Tibial nerve (tissue), 4 donors: ENCODE results near the gene SMARCC1. TPM values are rescaled to one million over a fixed set of nuclear protein-coding genes. Genes with fewer than 3 reads are reported as not detected.

ENCODE experiments used
- DNase-seq, 2 donors: peaks; one replicate each; pipeline ENCODE4 v3.0.0-alpha.2; 2019; ENCODE audit warnings: low spot score in 2 of 2
- H3K27ac ChIP-seq, 4 donors: fragments of 200-600 bp; sonication (generic) in 3 of 4; one replicate each; pipeline ENCODE4 v1.5.1; 2017 to 2019; ENCODE audit warnings: mild to moderate bottlenecking in 1 of 4
- H3K27me3 ChIP-seq, 2 donors: fragments of 200-600 bp; sonication (generic) in 1 of 2; one replicate each; pipeline versions ENCODE4 v1.5.1 to v1.6.0; 2017 to 2019
- H3K36me3 ChIP-seq, 3 donors: fragments of 200-600 bp; sonication (generic); one replicate each; pipeline ENCODE4 v1.5.1; 2018 to 2019
- H3K4me1 ChIP-seq, 4 donors: fragments of 200-600 bp; sonication (generic) in 3 of 4; one replicate each; pipeline ENCODE4 v1.5.1; 2017 to 2019
- H3K4me3 ChIP-seq, 4 donors: fragments of 200-600 bp; sonication (generic) in 3 of 4; one replicate each; pipeline ENCODE4 v1.5.1; 2017 to 2019; ENCODE audit warnings: mild to moderate bottlenecking in 1 of 4, moderate library complexity in 1 of 4
- H3K9me3 ChIP-seq, 4 donors: fragments of 200-600 bp; sonication (generic) in 3 of 4; one replicate each; pipeline ENCODE4 v1.5.1; 2017 to 2019
- EP300 ChIP-seq, 2 donors: sonication (generic); formaldehyde crosslinking; IDR thresholded peaks; one replicate each; pipeline ENCODE4 v1.6.1; 2017; ENCODE audit warnings: antibody characterized with exemption in 2 of 2, mild to moderate bottlenecking in 1 of 2
- POLR2A ChIP-seq, 2 donors: fragments of 450-650 bp; IDR thresholded peaks; one replicate each; pipeline ENCODE4 v1.6.1; 2017; ENCODE audit warnings: antibody characterized with exemption in 2 of 2, mild to moderate bottlenecking in 2 of 2, moderate library complexity in 2 of 2
- WGBS, 2 donors: methylation state at CpG; one replicate each; pipeline ENCODE4 v1.1.5; 2018; 5-methylcytosine and 5-hydroxymethylcytosine counted together
- total RNA-seq, 4 donors: library from RNA; depleted of rRNA; stranded (reverse); fragments of >200 nt; gene quantifications; one replicate each; pipeline ENCODE4 v1.1.0, GENCODE V29; 2016
- TF ChIP-seq, protein P1 (sequence below), 5 experiments: fragments of 200-600 bp in 3 of 5; fragments of 450-650 bp in 2 of 5; sonication (generic) in 3 of 5; IDR thresholded peaks; one replicate each; pipeline ENCODE4 v1.5.1; 2016 to 2019; ENCODE audit warnings: antibody characterized with exemption in 5 of 5, mild to moderate bottlenecking in 3 of 5, moderate library complexity in 2 of 5

The SMARCC1 gene
- total RNA-seq, 4 donors from 2014 or later = 27.8 to 37.4 (median 36.1) TPM

GRCh38 chr3:47715928-47716327 is 65.8 kb downstream of the SMARCC1 start:
- 92 to 93% methylated on average over 4 of the region's 4 CpGs for WGBS, 2 donors
- no peaks in the 10 kb centered on the region for H3K27me3 ChIP-seq
- no peak overlapping the region for H3K4me3 ChIP-seq
- TF ChIP-seq, protein P1, sequence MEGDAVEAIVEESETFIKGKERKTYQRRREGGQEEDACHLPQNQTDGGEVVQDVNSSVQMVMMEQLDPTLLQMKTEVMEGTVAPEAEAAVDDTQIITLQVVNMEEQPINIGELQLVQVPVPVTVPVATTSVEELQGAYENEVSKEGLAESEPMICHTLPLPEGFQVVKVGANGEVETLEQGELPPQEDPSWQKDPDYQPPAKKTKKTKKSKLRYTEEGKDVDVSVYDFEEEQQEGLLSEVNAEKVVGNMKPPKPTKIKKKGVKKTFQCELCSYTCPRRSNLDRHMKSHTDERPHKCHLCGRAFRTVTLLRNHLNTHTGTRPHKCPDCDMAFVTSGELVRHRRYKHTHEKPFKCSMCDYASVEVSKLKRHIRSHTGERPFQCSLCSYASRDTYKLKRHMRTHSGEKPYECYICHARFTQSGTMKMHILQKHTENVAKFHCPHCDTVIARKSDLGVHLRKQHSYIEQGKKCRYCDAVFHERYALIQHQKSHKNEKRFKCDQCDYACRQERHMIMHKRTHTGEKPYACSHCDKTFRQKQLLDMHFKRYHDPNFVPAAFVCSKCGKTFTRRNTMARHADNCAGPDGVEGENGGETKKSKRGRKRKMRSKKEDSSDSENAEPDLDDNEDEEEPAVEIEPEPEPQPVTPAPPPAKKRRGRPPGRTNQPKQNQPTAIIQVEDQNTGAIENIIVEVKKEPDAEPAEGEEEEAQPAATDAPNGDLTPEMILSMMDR (IDR thresholded peaks at IDR 0.05) = no peak
- TF ChIP-seq POLR2A (IDR thresholded peaks at IDR 0.05) (no peak), EP300 (IDR thresholded peaks at IDR 0.05) (no peak)
- H3K9me3 ChIP-seq = no peaks in the 10 kb centered on the region
- peaks cover 0 to 76% (median 11%) of the 10 kb centered on the region in 3 donors for H3K36me3 ChIP-seq
- H3K4me1 ChIP-seq = no peaks in the 10 kb centered on the region
- no peak overlapping the region for H3K27ac ChIP-seq
- no peak for DNase-seq

DNA sequence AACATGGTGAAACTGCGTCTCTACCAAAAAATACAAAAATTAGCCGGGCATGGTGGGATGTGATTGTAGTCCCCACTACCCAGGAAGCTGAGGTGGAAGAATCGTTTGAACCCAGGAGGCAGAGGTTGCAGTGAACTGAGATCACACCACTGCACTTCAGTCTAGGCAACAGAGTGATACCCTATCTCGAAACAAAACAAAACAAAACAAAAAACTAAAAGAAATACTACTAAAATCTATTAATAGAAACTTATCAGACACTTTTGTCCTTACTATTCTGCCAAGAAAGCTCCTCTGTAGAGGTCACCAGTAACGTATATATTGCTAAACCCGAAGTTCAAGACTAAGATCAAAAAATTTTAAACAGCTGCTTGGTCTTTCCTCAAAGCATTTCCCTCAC is 67.1 kb downstream of the SMARCC1 start:
- Histone ChIP-seq H3K4me1 (no peaks in the 10 kb centered on the region), H3K27me3 (no peaks in the 10 kb centered on the region), H3K36me3 (peaks cover 0 to 77% (median 22%) of the 10 kb centered on the region in 3 donors), H3K9me3 (no peaks in the 10 kb centered on the region), H3K27ac (no peak overlapping the region), H3K4me3 (no peak overlapping the region)
- no peak for DNase-seq
- no peak for TF ChIP-seq EP300 (IDR thresholded peaks at IDR 0.05)
- TF ChIP-seq, protein P1 (IDR thresholded peaks at IDR 0.05) = no peak
- no peak for TF ChIP-seq POLR2A (IDR thresholded peaks at IDR 0.05)
- WGBS, 2 donors = 88 to 91% methylated on average over 6 of the region's 6 CpGs

- Histone ChIP-seq H3K4me3 (no peak overlapping the region), H3K27ac (no peak overlapping the region), H3K36me3 (peaks cover 0 to 77% (median 22%) of the 10 kb centered on the region in 3 donors), H3K4me1 (no peaks in the 10 kb centered on the region), H3K27me3 (no peaks in the 10 kb centered on the region), H3K9me3 (no peaks in the 10 kb centered on the region)
- 93 to 99% methylated on average over 2 of the region's 2 CpGs for WGBS, 2 donors
- TF ChIP-seq POLR2A (IDR thresholded peaks at IDR 0.05) (no peak), EP300 (IDR thresholded peaks at IDR 0.05) (no peak)
- TF ChIP-seq, protein P1 (IDR thresholded peaks at IDR 0.05) = no peak
- DNase-seq = no peak
Observed at GRCh38 chr3:47713655-47714054, 68.0 kb downstream of the SMARCC1 start.

- 93% methylated on average over 2 of the region's 2 CpGs for WGBS, 2 donors
- Histone ChIP-seq H3K4me3 (no peak overlapping the region), H3K36me3 (peaks cover 0 to 76% (median 20%) of the 10 kb centered on the region in 3 donors)
Observed at GRCh38 chr3:47712398-47712797, 69.3 kb downstream of the SMARCC1 start.

DNA sequence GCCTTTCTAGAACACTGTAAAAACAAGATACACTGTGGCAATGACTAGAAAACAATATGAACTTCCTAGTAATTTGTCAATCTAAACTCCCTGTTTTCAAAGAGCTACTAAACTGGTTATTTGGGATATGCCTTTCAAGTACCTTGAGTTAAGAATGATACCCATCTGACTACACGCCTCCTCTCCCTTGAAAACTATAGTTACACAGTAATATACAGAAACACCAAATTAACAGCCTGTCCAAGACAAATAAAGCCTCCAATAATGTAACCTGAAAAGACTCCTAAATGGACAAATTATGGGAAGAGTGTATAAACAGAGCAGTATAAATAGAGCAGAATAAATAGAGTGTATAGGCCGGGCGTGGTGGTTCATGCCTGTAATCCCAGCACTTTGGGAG is 70.1 kb downstream of the SMARCC1 start:
- 95 to 96% methylated on average over 3 of the region's 3 CpGs for WGBS, 2 donors
- Histone ChIP-seq H3K9me3 (no peaks in the 10 kb centered on the region), H3K27ac (no peak overlapping the region), H3K27me3 (no peaks in the 10 kb centered on the region), H3K4me1 (no peaks in the 10 kb centered on the region), H3K36me3 (peaks cover 0 to 76% (median 22%) of the 10 kb centered on the region in 3 donors), H3K4me3 (no peak overlapping the region)
- no peak for DNase-seq
- no peak for TF ChIP-seq POLR2A (IDR thresholded peaks at IDR 0.05)

More at GRCh38 chr3:47712398-47712797, 69.3 kb downstream of the SMARCC1 start:
- no peak for TF ChIP-seq POLR2A (IDR thresholded peaks at IDR 0.05)
- TF ChIP-seq, protein P1 (IDR thresholded peaks at IDR 0.05) = no peak
- TF ChIP-seq EP300 (IDR thresholded peaks at IDR 0.05) = no peak
- no peak for DNase-seq
- no peaks in the 10 kb centered on the region for H3K9me3 ChIP-seq
- no peak overlapping the region for H3K27ac ChIP-seq
- H3K4me1 ChIP-seq = no peaks in the 10 kb centered on the region
- no peaks in the 10 kb centered on the region for H3K27me3 ChIP-seq

- DNase-seq = no peak
- TF ChIP-seq, protein P1 (IDR thresholded peaks at IDR 0.05) = no peak
- TF ChIP-seq POLR2A (IDR thresholded peaks at IDR 0.05) (no peak), EP300 (IDR thresholded peaks at IDR 0.05) (no peak)
- no peaks in the 10 kb centered on the region for H3K4me1 ChIP-seq
- H3K4me3 ChIP-seq = no peak overlapping the region
- no peaks in the 10 kb centered on the region for H3K27me3 ChIP-seq
- H3K9me3 ChIP-seq = no peaks in the 10 kb centered on the region
- peaks cover 0 to 94% (median 37%) of the 10 kb centered on the region in 3 donors for H3K36me3 ChIP-seq
- WGBS, 2 donors = 53 to 56% methylated on average over 1 of the region's 1 CpG
- H3K27ac ChIP-seq = no peak overlapping the region
Observed at GRCh38 chr3:47705391-47705790, 76.3 kb downstream of the SMARCC1 start.
